RPMI8226 (cell line): ENCODE data around the gene UGT1A3.
"Not testable (repeated sequence)": the region's sequence is repeated elsewhere in the genome, so short reads cannot be mapped to it uniquely, and the experiment has no call there.

ENCODE experiments used
- DNase-seq: peaks from one replicate; pipeline ENCODE4 v3.0.0-alpha.2; 2015

The UGT1A3 gene

DNA sequence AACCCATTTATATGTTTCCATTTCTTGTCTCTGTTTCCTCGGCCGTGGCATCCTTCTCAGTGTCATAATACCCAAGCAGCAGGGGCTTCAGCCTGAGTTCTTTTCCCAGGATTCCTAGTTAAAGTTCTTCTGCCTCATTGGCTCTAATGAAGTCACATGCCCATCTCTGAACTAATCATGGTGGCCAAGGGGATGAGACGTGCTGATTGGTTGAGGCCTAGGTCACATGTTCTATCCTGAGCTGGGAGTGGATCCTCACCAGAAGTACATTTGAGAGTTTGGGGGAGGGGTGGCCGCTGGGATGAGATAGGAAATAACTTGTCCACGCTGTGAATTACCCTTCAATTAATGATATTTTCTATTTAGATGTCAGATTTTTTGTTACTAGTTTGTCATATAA is 19.9 kb upstream of the UGT1A3 start:
- no peak for DNase-seq

DNA sequence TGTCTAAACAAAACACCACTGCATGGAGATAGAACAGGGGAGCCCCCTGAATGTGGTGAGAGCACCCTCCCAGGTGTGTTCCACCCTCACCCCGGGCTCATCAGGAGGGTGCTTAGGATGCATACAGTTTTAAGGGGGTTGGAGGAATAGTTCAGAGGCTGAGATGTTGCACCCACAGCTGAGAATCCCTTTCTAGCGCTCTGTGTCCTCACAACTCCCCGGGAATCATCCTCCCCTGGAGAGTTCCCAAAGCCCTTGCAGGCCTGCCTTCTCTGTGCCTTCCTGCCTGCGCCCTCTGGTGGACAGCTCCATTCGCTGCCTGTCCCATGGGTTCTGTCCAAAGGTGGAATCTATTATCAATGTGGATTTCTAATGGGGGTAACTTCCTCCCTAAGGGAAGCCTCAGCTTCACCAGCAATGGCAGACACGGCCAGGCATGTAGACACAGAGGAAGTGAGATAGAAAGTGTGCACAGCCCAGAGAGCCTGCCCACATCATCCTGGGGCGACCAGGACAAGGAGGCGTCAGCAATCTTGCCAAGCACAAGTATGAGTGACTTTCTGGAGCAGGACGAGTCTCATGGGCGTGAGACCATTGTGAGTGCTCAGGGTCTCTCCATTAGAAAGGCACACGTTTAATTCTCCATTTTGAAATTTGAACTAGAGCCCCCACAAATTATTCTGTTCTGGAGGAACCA is 17.4 kb upstream of the UGT1A3 start:
- peak; percentile 57 for DNase-seq

DNA sequence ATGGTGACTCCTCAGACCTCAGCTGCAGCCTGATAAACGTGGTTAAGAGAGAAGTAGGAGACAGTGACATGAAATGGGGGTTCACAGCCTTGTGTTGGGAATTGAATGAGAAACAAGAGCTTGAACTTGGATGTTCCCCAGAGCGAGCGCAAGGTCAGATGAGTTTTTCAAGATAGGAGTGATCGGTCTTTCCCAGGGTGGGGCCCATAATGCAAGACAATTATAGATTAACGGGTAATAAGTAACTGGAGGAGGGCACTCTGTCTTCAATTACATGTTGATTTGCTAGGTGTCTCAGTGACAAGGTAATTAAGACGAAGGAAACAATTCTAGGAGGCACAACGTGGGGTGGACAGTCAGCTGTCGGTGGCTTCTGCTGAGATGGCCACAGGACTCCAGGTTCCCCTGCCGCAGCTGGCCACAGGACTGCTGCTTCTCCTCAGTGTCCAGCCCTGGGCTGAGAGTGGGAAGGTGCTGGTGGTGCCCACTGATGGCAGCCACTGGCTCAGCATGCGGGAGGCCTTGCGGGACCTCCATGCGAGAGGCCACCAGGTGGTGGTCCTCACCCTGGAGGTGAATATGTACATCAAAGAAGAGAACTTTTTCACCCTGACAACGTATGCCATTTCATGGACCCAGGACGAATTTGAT is 16.1 kb upstream of the UGT1A3 start, which contains the start of gene UGT1A5:
Gene UGT1A5 (plus strand): TSS at position 297 of the 651 bp plus-strand sequence. CDS start 85 bp downstream, at position 382.
- DNase-seq = no peak

DNA sequence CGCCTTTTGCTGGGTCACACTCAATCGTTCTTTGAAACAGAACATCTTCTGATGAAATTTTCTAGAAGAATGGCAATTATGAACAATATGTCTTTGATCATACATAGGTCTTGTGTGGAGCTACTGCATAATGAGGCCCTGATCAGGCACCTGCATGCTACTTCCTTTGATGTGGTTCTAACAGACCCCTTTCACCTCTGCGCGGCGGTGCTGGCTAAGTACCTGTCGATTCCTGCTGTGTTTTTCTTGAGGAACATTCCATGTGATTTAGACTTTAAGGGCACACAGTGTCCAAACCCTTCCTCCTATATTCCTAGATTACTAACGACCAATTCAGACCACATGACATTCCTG is 15.6 kb upstream of the UGT1A3 start:
- no peak for DNase-seq

DNA sequence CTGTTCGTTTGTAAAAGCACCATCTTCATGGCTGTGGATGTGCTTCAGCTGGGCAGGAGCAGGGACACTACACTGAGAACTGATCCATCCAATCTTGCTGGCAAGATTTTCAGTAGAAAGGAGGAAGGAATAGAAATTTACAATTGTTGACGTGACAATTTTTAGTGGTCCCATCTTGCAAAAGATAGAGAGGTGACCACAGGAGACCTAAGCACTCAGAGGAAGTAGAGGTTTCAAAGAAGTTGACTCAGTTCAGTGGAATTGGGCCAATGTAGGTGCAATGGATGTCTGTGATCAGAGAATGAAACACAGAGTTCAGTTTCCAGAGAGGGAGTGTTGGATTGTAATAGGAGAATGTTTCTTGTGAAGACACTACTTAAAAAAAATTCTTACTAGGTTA is 14.7 kb upstream of the UGT1A3 start:
- no peak for DNase-seq

DNA sequence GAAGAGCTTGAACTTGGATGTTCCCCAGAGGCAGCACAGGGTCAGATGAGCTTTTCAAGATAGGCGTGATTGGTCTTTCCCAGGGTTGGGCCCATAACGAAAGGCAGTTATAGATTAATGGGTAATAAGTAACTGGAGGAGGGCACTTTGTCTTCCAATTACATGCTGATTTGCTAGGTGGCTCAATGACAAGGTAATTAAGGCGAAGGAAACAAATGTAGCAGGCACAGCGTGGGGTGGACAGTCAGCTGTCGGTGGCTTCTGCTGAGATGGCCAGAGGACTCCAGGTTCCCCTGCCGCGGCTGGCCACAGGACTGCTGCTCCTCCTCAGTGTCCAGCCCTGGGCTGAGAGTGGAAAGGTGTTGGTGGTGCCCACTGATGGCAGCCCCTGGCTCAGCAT is 10.3 kb upstream of the UGT1A3 start, which contains the start of gene UGT1A4:
Gene UGT1A4 (plus strand): TSS at position 185 of the 400 bp plus-strand sequence. CDS start 85 bp downstream, at position 270.
- no peak for DNase-seq

DNA sequence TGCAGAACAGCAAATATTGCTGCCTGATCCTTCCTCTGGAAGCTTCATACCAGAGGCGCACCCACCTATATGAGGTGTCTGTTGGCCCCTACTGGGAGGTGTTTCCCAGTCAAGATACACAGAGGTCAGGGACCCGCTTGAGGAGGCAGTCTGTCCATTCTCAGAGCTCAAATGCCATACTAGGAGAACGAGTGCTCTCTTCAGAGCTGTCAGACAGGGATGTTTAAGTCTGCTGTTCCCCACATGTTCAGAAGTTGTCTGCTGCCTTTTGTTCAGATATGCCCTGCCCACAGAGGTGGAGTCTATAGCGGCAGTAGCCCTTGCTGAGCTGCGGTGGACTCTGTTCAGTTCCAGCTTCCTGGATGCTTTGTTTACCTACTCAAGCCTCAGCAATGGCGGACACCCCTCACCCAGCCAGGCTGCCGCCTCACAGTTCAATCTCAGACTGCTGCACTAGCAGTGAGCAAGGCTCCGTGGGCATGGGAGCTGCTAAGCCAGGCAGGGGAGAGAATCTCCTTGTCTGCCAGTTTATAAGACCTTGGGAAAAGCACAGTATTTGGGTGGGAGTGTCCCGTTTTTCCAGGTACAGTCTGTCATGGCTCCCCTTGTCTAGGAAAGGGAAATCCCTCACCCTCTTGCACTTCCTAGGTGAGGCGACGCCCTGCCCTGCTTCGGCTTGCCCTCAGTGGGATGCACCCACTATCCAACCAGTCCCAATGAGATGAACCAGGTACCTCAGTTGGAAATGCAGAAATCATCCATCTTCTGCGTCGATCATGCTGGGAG is 8.2 kb downstream of the UGT1A3 start:
- DNase-seq = not testable (repeated sequence)

DNA sequence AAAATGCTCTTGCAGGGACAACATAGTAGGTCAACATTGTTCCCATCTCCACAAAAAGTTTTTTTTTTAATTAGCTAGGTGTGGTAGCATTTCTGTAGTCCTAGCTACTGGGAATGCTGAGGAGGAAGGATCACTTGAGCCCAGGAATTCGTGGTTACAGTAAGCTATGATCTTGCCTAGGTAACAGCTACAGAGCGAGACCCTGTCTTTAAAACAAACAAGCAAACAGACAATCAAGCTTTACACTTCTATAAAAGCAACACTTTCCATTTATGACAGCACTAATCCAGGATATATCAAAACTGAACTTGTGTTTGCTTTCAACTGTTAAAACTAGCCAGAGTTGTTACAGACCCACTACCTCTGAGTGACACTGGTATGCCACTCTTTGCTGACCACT is 12.0 kb downstream of the UGT1A3 start:
- no peak for DNase-seq

DNA sequence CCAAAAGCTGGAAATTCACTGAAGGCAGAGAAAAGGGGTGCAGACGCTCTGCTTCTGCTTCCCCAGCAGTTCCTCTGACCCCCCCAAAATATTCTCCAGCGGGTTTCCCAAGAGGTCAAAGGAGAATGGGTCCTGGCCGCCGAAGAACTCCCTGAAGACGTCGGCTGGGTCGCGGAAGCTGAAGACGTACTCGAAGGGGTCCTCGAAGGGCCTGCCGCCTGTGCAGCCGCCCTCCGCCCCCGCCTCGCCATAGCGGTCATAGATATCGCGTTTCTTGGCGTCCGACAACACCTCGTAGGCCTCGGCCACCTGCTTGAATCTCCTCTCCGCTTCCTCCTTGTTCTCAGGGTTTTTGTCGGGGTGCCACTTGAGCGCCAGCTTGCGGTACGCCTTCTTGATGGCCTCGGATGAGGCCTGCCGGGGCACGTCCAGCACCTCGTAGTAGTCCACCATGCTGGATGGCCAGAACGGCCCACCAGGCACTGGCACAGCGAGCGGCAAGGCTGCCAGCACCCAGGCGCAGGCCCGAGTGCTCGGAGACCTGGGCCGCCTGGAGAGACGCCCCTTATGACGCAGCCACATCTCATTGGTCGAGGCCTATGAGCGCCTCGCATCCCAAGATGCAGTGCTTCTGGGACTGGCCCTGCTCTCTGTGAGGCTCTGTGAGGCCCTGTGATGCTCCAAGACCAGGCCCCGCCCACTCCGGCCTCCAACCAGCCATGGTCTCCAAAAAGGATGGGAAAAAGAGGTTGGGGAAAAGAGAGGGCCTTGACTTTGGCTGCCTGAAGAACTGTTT is 14.8 kb downstream of the UGT1A3 start:
- DNase-seq = no peak

DNA sequence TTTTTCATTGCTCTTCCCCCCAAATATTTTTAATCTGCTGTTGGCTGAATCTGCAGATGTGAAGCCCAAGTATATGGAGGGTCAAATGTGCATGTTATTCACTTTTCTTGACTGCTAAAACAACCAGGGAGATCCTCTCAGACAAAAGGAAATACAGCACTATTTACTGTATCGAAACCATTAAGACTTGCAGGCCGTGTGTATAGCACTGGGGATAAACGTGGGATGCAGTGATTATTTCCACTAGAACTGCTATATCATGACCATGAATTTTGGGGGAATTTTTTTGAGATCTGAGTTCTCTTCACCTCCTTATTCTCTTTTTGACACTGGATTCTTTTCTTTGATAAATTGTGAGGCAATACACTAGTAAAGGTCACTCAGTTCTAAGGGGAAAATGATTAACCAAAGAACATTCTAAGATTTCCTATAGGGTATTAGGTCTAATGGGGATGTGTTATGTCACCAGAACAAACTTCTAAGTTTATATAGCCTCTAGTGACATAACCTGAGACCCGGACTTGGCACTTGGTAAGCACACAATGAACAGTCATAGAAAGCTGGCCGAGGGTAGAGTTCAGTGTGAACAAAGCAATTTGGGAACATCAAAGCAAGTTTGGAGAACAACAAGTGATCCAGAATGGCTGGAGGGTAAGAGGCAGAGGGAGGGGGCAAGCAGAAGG is 16.4 kb downstream of the UGT1A3 start:
- DNase-seq = no peak

DNA sequence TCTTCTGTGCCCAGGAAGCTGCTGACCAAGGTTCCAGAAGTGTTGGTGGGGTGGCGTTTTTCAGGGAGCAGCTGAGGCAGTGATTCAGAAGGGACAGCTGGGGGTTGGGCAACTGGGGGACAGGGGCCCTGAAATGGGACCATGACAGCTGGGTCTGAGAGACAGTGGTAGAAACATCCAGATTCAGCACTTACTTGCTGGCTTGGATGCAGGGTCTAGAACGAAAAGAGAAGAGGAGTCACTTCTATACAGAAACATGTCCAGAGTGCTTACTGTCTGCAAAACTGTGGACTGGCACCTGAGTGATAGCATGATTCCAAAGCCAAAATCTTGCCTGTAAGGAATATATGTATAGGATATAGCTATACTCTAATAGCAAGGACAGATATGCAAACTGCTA is 17.0 kb downstream of the UGT1A3 start:
- DNase-seq = not testable (repeated sequence)

DNA sequence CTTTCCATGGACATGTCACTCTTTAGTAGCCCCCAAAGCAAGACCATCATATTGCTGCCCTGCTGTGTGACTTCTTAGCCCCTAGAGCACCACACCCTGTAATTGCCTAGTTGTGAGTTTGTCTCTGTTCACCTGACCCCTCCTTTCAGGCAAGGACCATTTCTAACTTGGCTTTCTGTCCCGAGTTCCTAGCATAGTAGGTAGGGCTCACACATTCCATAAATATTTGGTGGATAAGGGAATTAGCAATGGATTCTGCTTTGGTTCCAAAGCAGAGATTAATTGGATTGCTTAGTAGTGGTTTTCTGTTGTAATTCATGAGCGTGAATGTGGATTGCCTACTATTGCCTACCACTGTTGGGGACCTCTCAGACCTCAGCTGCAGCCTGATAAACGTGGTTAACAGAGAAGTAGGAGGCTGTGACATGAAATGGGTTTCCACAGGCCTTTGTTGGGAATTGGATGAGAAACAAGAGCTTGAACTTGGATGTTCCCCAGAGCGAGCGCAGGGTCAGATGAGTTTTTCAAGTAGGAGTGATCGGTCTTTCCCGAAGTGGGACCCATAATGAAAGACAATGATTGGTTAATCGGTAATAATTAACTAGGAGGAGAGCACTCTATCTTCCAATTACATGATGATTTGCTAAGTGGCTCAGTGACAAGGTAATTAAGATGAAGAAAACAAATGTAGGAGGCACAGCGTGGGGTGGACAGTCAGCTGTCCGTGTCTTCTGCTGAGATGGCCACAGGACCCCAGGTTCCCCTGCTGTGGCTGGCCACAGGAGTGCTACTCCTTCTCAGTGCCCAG is 17.8 kb downstream of the UGT1A3 start:
- no peak for DNase-seq

DNA sequence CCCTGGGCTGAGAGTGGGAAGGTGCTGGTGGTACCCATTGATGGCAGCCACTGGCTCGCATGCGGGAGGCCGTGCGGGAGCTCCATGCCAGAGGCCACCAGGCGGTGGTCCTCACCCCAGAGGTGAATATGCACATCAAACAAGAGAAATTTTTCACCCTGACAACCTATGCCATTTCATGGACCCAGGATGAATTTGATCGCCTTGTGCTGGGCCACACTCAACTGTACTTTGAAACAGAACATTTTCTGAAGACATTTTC is 18.4 kb downstream of the UGT1A3 start:
- no peak for DNase-seq

DNA sequence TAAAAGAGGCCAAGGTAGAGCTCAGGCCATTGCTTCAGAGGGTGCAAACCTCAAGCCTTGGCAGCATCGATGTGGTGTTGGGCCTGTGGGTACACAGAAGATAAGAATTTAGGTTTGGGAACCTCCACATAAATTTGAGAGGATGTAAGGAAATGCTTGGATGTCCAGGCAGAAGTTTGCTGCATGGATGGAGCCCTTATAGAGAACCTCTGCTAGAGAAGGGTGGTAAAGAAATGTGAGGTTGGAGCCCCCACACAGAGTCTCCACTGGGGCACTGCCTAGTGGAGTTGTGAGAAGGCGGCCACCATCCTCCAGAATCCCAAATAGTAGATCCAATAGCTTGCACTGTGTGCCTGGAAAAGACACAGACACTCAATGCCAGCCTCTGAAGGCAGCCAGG is 21.8 kb downstream of the UGT1A3 start:
- not testable (repeated sequence) for DNase-seq

DNA sequence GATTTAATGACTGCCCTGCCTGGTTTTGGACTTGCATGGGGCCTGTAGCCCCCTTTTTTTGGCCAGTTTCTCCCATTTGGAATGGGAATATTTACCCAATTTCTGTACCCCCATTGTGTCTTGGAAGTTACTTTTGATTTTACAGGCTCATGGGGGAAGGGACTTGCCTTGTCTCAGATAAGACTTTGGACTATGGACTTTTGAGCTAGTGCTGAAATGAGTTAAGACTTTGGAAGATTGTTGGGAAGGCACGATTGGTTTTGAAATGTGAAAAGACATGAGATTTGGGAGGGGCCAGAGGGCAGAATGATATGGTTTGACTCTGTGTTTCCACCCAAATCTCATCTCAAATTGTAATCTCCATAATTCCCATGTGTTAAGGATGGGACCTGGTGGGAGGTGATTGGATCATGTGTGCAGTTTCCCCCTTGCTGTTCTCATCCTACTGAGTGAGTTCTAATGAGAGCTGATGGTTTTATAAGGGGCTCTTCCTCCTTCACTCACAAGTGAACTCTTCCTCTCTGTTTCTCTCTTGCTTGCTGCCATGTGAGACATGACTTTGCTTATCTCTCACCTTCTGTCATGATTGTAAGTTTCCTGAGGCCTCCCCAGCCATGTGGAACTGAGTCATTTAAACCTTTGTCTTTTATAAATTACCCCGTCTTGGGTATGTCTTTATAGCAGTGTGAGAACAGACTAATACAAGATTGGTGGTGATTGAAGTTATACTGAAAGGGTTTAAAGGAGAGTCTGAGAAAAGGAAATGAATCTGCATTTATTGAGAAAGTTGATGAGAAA is 22.6 kb downstream of the UGT1A3 start:
- DNase-seq = not testable (repeated sequence)

DNA sequence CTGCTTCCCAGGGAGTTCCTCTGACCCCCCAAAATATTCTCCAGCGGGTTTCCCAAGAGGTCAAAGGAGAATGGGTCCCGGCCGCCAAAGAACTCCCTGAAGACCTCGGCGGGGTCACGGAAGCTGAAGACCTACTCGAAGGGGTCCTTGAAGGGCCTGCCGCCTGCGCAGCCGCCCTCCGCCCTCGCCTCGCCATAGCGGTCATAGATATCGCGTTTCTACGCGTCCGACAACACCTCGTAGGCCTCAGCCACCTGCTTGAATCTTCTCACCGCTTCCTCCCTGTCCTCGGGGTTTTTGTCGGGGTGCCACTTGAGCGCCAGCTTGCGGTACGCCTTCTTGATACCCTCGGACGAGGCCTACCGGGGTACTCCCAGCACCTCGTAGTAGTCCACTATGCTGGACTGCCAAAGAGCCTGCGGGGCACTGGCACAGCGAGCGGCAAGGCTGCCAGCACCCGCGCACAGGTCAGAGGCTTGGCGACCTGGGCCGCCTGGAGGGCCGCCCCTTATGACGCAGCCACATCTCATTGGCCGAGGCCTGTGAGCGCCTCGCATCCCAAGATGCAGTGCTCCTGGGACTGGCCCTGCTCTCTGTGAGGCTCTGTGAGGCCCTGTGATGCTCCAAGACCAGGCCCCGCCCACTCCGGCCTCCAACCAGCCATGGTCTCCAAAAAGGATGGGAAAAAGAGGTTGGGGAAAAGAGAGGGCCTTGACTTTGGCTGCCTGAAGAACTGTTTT is 26.2 kb downstream of the UGT1A3 start:
- DNase-seq = no peak

DNA sequence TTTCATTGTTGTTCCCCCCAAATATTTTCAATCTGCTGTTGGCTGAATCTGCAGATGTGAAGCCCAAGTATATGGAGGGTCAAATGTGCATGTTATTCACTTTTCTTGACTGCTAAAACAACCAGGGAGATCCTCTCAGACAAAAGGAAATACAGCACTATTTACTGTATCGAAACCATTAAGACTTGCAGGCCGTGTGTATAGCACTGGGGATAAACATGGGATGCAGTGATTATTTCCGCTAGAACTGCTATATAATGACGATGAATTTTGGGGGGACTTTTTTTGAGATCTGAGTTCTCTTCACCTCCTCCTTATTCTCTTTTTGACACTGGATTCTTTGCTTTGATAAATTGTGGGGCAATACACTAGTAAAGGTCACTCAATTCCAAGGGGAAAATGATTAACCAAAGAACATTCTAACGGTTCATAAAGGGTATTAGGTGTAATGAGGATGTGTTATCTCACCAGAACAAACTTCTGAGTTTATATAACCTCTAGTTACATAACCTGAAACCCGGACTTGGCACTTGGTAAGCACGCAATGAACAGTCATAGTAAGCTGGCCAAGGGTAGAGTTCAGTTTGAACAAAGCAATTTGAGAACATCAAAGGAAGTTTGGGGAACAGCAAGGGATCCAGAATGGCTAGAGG is 27.7 kb downstream of the UGT1A3 start:
- DNase-seq = no peak

DNA sequence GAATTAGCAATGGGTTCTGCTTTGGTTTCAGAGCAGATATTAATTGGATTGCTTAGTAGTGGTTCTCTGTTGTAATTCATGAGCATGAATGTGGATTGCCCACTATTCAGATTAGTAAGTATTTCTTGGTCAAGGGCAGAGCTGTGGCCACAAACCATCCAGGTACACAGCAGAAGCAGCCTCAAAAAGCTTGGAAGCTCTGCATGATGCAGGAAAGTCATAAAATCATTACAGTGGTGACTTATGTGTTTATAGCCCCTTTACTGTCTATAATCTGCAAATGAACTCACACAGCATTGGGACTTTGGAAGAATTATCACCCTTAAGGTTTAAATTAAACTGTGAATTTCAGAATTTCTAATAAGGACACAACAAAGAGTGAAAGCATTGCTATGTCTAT is 29.3 kb downstream of the UGT1A3 start:
- no peak for DNase-seq

DNA sequence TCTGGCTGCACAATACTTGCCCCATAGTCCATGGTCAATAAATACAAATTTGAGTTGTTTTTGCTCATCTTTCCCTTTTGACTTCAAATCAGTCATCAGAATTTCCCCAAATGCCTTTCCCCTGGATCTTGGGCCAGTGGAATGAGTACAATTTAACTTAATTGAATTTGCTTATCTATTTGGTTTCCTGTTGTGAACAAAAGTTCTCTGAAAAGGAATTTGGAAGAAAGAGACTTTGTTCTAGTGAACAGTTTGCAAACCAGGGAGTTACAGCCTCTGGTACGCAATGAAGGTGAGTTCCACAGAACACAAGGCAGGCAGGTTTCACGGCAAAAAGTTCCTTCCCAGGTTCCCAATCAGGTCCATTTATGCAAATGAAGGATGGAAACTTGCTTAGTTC is 30.0 kb downstream of the UGT1A3 start:
- DNase-seq = no peak

DNA sequence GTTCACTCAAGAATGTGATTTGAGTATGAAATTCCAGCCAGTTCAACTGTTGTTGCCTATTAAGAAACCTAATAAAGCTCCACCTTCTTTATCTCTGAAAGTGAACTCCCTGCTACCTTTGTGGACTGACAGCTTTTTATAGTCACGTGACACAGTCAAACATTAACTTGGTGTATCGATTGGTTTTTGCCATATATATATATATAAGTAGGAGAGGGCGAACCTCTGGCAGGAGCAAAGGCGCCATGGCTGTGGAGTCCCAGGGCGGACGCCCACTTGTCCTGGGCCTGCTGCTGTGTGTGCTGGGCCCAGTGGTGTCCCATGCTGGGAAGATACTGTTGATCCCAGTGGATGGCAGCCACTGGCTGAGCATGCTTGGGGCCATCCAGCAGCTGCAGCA is 31.2 kb downstream of the UGT1A3 start, which contains the start of gene UGT1A1:
Gene UGT1A1 (plus strand): TSS at position 228 of the 400 bp plus-strand sequence. CDS start 18 bp downstream, at position 246.
- DNase-seq = no peak
